MM.1S (cell line): ENCODE measurements around the gene ESPL1.

Experiments
- EZH2 ChIP-seq: fragments of 300-600 bp; sonication (generic); optimal IDR thresholded peaks from 2 replicates; pipeline ENCODE3; 2017; ENCODE audit warnings: low read depth, mild to moderate bottlenecking, antibody characterized with exemption, low read length, mixed read lengths
- EZH2phosphoT487 ChIP-seq: fragments of 300-600 bp; sonication (generic); IDR thresholded peaks from 2 replicates; pipeline ENCODE4 v1.6.1; 2018; ENCODE audit warnings: antibody characterized with exemption, low read length
- TF ChIP-seq, protein P1 (sequence below): fragments of 300-600 bp; sonication (generic); IDR thresholded peaks from 2 replicates; pipeline ENCODE4 v1.5.1; 2016; ENCODE audit warnings: antibody characterized with exemption, low read length, mixed read lengths

DNA sequence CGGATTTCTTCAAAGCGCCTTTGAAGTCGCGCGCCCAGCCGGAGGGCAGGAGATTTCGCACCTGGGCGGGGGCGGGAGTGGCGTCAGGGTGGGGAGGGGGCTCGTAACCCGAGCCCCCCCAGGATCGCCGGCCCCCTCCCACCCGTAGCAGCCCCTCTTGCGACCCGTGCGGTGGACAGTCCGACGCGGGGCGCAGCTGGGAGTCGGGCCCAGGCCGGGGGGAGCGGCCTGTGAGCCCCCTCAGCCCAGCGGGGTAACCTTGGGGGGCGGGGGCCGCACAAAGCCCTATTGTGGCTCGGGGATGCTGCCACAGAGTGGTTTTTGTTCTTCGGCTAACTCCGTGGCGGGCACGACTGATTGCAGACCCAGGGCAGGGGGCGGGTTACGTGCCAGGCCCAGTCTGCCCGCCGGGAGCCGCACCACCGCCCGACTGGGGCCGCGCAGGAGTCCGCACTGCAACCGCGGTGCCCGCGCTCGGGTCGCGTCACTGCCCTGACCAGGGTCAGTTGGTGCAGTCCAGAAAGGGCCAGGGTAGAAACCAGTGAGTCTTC, 57.5 kb downstream of the ESPL1 start:
- TF ChIP-seq, protein P1, sequence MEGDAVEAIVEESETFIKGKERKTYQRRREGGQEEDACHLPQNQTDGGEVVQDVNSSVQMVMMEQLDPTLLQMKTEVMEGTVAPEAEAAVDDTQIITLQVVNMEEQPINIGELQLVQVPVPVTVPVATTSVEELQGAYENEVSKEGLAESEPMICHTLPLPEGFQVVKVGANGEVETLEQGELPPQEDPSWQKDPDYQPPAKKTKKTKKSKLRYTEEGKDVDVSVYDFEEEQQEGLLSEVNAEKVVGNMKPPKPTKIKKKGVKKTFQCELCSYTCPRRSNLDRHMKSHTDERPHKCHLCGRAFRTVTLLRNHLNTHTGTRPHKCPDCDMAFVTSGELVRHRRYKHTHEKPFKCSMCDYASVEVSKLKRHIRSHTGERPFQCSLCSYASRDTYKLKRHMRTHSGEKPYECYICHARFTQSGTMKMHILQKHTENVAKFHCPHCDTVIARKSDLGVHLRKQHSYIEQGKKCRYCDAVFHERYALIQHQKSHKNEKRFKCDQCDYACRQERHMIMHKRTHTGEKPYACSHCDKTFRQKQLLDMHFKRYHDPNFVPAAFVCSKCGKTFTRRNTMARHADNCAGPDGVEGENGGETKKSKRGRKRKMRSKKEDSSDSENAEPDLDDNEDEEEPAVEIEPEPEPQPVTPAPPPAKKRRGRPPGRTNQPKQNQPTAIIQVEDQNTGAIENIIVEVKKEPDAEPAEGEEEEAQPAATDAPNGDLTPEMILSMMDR, result no peak
- TF ChIP-seq EZH2 (no peak), EZH2phosphoT487 (no peak)
